GM10847 (cell line): Measurements from ENCODE around the gene GRID1.

Experiments
- POLR2A ChIP-seq: IDR thresholded peaks from 2 replicates; pipeline ENCODE4 v1.6.1; 2011; ENCODE audit not compliant: insufficient read length; ENCODE audit errors: extremely low read depth

Gene GRID1

GRCh38 chr10:85848756-85849155 lies 517.8 kb downstream of the GRID1 start:
- TF ChIP-seq POLR2A, result no peak

DNA sequence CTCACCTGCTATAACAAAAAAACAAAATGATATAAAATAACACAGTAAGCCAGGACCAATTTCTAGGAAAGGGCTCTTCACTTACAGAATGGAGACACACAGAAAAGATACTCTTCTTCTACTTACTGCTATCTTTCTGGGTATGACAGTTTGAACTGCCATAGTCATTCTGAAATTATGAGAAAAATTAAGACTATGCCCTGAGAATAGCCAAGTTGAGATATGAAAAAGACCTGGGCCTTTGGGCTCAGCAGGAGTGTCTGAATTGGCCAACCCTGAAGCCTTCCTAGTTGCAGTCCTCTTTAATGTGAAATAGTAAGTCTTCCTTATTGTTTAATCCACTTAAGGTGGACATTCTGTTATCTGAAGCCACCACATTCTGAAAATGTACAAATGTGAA lies 519.5 kb downstream of the GRID1 start:
- TF ChIP-seq POLR2A, result no peak

DNA sequence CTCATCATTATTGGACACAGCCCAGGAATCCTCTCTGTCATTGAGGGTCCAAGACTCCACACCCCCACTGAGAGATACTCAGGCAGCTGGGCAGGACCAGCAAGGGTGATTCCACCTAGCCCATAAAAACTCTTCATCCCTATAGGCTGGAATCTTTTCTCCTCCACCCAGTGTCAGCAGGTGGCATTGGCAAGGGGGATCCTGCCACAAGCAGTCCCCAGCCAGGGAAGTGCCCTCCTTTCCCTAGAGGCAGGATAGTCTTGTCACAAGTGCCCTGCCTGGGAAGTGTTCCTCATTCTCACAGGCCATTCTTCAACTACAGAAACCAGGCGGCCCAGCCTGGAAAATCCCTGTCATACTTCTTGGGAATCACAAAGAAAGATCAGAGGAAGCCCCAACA lies 533.6 kb downstream of the GRID1 start:
- no peak for TF ChIP-seq POLR2A

- TF ChIP-seq POLR2A, result no peak
These were observed 535.2 kb downstream of the GRID1 start for GRCh38 chr10:85831422-85831821.

GRCh38 chr10:85826377-85826776 lies 540.2 kb downstream of the GRID1 start:
- TF ChIP-seq POLR2A, result no peak

GRCh38 chr10:85811405-85811804 lies 555.2 kb downstream of the GRID1 start:
- TF ChIP-seq POLR2A, result no peak

DNA sequence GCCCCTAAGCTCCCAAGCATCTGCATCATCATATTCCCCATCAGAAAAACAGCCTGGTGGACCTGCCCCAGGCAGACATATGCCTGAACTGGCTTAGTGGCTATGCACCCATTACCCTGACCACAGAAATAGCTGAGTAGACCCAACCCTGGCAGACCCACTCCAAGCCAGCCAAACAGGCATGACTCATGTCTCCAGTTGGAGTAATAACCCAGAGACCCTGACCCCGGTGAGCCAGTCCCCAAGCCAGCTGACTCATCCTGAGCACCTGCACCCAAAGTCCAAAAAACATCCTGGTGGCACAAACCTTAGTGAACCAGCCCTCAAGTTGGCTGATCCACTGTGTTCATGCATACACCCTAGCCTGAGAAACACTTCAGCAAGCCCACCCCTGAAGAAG lies 555.9 kb downstream of the GRID1 start:
- TF ChIP-seq POLR2A, result no peak

GRCh38 chr10:85795460-85795859 lies 571.1 kb downstream of the GRID1 start:
- no peak for TF ChIP-seq POLR2A

DNA sequence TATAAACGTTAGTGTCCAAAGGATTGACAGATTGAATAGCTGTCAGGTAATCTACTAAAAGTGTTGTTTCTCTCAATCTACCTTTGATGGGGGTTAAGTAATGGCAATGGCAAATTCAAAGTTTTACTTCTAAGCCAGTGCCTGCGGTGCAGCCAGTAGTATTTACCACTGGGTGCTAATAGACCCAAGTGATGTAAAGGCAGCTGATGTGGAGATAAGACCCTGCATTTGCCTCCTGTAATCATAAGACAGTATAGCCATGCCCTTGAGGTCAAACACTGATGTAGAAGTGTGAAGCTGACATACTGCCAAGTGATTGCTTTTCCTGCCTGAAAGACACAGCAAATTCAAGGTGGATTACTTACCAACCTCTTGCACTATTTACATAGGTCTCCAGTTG lies 572.0 kb downstream of the GRID1 start:
- TF ChIP-seq POLR2A, result no peak

DNA sequence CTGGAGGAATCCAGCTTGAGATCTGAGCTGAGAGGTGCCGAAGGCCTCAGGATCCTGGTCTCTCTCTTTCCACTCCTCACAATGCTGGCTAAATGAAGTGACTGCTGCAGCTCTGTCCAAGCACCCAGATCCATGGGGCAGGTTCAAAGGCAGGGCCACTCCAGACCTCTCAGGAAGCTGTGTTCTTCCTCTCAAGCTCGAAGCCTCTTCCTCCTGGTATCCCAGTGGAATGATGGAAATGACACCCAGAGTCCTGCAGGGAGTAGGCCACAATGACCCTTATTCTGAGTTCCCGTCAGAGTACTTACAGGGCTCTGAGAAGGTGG lies 574.1 kb downstream of the GRID1 start:
- TF ChIP-seq POLR2A, result no peak

- no peak for TF ChIP-seq POLR2A
These were observed 574.6 kb downstream of the GRID1 start for GRCh38 chr10:85791818-85792532.

DNA sequence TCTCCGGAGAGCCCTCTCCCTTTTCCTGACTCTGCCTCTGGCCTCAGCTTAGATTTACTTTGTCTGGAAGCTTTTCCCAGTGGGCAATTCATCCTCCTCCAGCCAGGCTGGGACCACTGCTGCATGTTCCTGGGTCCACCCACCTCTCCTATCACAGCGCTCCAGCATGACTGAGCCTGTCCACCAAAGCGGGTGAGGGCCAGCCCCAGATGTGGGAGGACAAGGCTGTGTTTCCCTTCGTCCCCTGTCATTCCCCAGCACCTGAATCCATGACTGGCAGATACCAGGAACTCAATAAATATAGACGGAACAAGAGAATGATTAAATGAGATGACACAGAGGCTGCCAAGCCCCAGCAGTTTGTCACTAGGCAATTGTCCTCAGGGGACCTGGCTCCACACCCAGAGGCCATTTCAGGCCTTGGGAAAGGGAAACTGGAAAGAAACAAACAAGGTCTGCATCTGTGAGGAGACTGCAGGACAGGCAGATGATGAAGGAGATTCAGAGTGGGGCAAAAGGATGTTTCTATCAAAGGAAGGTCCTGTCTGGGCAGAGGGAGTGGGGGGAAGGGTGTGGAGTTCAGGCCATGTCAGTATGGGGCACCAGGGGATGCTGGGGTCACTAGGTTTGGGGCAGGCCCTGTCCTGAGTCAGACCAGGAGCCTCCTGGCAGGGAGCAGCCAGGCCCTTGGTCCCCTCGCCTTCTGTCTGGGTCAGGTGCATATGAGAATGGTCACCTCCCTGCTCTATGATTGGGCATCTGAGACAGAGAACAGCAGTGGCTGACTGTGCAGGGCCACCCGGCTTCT lies 576.4 kb downstream of the GRID1 start:
- TF ChIP-seq POLR2A, result no peak

DNA sequence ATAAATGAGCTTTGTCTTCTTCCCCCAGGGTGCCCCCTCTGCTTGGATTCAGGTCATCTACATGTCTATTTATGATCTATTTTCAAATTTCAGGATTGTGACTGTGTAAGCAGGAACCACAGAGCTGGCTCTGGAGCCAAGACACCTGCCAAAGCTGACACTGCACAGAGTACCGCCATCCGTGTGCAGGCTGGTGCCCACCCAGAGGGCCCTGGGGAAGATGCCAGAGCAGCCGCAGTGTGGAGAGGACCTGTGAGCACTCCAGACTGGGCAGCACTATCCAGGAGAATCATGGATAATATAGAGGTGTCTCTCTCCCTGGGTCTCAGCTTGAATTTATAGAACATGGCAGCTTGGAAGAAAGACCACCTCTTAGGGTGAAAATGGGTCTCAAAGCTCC lies 577.5 kb downstream of the GRID1 start:
- no peak for TF ChIP-seq POLR2A

GRCh38 chr10:85788570-85788969 lies 578.0 kb downstream of the GRID1 start:
- TF ChIP-seq POLR2A, result no peak

DNA sequence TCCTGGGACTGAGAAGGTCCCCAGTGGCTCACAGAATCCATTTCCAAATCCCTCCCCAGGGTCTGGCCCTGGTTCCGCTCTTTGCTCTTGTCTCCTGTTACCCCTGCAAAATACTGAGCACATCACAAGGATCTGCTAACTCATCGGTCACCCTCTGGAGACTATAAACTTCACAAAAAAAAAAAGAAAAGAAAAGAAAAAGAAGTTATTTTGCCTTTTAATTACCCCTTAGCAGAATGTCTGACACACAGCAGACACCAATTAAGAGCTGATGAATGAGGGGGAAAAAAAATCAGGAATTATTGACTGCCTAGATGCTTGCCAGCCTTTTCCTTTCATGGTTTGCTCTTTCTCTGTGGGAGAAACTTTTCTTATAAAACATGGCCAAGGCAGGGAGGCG lies 578.7 kb downstream of the GRID1 start:
- TF ChIP-seq POLR2A, result no peak

- TF ChIP-seq POLR2A, result no peak
These were observed 579.2 kb downstream of the GRID1 start for GRCh38 chr10:85787393-85787792.
